HG02973 (cell line): ENCODE data around the gene MIR17HG.
"Not testable (repeated sequence)": the region's sequence is repeated elsewhere in the genome, so short reads cannot be mapped to it uniquely, and the experiment has no call there.

ENCODE experiments used
- ATAC-seq: cut with Tn5 transposase; IDR thresholded peaks from one replicate; pipeline ENCODE4 v1.9.1; 2021; ENCODE audit warnings: moderate library complexity; ENCODE audit not compliant: unreplicated experiment

MIR17HG gene

DNA sequence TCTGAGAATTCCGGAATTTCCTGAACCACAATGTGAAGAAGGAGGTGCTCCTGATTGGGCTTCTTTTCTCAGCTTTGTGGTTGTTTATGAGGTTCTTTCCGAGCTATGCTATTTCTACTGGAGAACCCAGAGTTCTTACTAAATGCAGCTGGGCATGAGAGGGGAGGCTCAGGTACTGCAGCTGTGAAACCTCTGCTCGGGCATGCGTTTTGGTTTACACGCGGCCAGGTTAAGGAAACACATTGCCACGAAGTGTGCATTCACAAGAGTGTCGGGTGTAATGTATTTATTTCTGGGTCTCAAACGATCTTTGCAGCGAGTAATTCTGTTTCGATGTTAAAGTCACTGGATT, 661 bp upstream of the MIR17HG start:
- ATAC-seq, result peak; percentile 23

DNA sequence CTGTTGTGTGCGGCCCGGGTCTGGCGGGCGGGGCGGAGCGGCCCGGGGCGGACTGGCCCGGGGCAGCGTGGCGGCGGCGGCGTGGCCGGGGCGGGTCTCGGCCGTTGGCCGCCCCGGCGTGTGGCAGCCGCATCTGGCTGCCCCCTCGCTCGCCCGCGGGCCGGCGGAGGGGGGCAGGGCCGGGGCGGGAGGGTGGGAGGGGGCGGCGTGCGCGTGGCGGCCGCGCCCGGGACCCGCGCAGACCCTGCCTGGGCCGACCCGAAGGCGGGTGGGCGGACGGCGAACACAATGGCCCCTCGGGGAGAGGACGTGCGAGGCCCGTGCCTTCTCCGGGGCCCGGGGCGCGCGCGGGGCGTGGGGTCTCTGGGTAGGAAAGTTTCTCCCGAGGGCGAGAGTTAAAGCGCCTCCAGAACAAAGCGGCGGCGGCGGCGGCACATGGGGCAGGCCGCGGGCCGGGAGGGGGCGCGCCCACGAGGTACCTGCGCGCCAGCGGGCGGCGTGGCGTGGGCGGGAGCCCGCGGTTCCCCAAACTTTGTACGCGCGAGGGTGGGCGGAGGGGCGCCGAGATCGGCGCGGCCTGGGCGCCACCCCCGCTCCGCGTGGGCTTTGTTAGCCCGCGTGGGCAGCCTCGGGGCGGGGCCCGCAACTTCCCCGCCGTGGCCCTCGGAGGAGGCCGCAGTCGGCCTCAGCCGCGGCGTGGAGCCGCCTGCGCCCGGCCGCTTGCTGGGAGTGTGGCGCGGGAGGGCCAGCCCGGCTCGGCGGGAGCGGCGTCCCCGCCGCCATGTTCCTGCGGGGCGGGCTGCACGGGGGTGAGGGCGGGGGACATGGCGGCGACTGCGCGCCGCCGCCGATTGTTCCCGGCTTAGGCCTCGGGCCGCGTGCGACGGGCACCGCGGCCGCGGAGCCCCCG, 764 bp downstream of the MIR17HG start:
- ATAC-seq, result peak; percentile 34

DNA sequence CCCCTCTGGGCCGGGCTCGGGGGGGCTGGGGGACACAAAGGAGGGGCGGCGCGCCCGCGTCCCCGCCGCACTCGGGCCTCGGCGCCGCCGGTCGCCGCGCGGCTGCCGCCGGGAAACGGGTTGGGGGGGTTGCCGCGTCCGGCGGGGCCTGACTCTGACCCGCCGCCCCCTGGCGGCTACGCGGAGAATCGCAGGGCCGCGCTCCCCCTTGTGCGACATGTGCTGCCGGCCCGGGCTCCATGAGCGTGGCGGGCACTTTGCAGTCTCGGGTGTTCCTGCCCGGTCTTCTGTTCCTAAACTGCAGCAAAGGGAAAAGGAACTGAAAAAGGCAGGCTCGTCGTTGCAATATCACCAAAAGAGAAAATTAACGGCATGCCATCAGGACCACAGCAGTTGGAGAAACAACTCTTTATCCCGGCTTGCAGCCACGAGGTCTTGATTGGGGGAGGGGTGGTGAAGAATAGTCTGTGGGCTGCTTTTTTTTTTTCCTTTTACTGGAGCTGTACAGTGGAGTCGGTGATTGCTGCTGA, 1.5 kb downstream of the MIR17HG start:
- peak; percentile 51 for ATAC-seq

DNA sequence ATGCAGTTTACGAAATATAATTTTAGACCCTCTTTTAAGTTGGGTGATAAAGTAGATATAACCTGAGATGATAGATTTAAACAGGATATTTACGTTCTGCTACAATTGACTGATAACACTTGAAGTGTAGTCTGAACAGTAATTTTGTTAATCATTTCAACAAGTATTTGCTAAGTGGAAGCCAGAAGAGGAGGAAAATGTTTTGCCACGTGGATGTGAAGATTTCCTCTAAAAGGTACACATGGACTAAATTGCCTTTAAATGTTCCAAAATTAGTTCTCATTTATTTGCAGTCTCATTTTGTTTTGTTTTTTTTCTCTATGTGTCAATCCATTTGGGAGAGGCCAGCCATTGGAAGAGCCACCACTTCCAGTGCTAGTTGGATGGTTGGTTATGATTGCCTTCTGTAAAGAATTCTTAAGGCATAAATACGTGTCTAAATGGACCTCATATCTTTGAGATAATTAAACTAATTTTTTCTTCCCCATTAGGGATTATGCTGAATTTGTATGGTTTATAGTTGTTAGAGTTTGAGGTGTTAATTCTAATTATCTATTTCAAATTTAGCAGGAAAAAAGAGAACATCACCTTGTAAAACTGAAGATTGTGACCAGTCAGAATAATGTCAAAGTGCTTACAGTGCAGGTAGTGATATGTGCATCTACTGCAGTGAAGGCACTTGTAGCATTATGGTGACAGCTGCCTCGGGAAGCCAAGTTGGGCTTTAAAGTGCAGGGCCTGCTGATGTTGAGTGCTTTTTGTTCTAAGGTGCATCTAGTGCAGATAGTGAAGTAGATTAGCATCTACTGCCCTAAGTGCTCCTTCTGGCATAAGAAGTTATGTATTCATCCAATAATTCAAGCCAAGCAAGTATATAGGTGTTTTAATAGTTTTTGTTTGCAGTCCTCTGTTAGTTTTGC, 2.8 kb downstream of the MIR17HG start:
- ATAC-seq, result no peak

DNA sequence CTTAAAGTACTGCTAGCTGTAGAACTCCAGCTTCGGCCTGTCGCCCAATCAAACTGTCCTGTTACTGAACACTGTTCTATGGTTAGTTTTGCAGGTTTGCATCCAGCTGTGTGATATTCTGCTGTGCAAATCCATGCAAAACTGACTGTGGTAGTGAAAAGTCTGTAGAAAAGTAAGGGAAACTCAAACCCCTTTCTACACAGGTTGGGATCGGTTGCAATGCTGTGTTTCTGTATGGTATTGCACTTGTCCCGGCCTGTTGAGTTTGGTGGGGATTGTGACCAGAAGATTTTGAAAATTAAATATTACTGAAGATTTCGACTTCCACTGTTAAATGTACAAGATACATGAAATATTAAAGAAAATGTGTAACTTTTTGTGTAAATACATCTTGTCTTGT, 3.6 kb downstream of the MIR17HG start:
- no peak for ATAC-seq

DNA sequence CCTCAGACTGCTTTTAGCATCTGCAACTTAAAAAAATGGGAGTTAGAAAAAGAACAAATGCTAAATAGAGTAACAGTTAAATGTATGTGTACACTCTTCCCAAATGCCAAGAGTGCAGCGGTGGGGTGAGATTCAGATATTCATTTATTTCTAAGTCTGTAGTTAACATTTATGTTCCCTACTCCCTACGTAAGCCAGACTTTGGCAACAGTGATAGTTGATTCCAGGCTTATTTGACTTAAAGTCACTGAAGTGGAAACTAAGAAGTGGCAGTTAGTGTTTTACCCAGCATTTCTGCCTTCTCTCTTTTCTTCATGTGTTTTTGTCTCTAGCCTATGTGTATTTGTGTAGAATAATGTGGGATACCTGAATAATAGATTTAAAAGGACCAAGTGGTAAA, 4.5 kb downstream of the MIR17HG start:
- ATAC-seq, result no peak

DNA sequence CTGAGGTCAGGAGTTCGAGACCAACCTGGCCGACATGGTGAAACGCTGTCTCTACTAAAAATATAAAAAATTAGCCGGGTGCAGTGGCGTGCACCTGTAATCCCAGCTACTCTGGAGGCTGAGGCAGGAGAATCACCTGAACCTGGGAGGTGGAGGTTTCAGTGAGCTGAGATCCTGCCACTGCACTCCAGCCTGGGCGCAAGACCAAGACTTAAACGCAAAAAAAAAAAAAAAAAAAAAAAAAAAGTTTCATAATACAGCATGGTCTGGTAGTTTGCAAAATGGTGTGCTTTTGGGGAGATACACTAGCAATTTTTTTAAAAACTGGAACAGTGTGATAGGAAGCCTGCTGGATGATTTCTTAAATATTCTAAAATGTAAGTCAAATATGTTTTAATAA, 5.4 kb downstream of the MIR17HG start:
- not testable (repeated sequence) for ATAC-seq

DNA sequence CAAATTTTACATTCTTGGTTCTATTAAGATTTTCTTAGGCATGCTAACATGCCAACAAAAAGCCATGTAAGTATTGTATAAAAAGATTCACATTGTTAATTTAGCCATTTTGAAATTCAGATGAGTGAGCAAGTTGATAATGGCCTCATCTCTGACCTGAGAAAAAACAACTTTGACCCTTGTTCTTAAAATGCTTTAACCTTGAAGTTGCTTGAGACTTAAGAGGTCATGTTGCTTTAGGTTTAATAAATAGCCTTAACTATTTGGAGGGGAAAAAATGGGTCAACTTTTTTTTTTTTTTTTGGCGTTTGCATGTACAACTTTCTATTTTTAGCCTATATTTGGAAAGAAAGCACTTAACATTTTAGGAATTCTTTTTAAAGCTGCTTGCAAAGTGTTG, 6.0 kb downstream of the MIR17HG start:
- ATAC-seq, result no peak

DNA sequence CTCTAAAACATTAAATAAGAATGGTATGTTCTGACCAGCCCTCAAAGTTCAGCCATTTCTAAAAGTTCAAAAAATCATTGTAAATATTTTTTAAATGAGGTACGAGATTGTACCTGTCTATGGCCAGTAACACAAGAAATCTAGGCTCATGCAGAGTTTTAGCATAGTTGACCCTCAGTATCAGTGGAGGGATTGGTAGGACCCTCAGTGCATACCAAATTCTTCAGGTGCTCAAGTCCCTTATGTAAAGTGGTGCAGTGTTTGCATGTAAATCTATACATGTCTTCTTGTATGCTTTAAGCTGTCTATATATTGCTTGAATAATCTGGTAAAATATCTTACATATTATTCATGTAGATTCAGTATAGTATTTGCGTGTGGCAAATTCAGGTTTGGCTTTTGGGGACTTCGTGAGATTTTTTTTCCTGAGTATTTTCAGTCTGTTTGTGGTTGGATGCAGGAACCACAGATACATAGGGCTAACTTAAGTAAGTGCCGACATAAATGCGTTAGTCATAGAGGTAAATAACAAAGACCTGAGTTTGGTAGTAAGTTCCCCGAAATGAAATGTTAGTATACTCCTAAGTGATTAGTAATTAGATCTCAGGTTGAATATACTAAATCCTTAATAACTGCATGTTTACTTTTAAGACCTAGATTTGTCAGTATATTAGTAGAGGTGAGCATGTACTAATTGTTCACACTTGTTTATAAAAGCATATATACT, 7.8 kb downstream of the MIR17HG start:
- ATAC-seq, result no peak

DNA sequence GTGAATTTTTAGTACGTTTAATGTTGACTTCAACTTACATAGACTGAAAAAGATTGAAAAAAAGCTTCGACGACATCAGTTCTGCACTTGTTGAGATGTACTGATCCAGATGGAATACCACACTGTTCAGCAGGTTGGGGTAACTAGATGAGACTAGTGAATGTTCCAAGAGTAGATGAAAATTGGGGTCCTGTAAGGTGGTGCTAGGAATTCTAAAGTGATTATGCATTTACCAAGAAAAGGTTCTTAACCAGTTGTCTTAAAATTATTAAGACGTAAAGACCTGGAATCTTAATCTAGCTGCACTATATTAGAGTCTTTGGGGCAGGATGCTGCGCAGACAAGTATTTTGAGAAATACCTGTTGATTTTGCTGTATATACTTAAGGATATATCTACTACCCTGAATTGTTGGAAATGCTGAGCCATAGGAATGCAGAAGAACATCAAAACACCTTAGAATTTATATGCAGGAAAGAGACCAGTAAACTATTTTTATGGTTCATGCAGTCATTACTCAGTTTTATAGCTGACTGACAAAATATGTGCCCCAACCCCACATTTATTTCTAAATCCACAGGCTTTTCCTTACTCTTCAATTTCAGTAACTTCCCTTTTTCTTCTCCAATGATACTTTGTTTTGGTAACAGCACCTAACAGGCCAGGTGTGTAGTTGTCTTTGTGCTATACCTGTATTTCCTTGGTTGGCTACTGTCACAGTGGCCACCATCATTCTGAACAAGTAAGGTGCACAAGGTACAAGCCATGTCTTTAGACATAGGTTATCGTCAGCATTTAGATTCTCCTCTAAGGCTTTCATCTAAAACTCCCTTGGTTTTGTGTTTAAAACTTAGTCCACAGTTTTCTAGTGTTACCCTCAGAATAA, 8.6 kb downstream of the MIR17HG start:
- ATAC-seq, result no peak

DNA sequence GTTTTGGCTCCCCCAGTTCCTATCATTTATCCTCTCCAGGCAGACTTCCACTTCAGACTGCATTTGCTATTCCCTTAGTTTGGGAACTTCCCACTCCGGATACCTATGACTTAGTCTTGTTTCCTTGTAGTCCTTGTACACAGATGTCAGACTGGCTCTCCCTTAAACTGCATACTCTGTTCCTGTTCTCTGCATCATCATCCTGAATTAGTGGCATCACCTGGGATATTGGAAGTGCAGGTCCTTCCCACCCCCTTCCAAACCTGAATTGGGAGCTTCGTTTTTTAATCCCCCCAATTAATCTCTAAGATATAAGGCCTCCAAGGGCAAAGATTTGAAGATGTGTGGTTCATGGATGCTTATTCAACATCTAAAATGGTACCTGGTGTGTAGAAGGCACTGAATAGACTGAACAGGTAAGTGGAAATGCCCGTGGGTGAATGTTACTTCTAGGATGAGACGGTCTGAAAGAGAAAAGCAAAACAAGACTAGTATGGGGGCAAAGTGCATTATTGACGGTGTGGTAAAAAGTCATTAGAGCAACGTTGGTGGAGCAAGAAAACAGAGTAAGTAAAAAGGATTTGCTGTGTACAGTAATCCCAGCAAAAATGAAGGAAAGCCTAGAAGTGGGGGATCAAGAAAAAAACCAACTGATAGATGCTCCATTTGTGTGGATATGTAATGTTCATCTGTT, 9.6 kb downstream of the MIR17HG start:
- ATAC-seq, result no peak

DNA sequence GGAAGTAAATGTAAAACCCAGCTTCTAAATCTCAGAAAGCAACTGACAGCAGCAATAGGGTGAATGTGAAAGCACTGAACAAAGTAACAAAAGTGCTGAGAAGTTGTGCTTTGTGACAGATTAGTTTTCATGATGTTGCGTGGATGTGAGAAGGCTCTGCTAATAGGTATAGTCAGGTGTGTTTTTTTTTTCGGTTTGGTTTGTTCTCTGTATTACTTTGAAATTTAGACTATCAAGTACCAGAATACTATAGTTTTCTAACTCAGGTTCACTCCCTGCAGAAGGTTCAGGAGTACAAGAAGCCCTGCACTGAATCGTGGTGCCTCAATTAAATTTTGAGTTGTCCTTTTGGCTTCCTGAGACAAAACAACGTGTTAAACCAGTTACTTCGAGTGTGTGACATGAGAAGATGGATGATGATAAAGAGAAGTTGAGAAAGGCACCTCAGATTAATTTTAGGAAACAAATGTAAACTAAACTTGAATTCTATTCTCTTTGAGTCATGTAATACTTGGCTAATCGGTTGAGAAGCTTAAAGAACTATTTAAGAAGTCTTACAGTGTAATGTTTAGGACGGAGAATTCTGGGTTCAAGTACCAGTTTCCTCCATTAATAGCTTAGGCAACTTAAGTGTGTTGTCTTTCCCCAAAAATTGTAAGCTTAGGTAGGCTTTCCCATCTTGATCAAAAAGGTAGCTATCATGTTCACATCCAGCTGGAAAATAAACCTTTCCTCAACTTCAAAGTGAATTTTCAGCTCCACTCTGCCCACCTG, 10.3 kb downstream of the MIR17HG start:
- no peak for ATAC-seq

DNA sequence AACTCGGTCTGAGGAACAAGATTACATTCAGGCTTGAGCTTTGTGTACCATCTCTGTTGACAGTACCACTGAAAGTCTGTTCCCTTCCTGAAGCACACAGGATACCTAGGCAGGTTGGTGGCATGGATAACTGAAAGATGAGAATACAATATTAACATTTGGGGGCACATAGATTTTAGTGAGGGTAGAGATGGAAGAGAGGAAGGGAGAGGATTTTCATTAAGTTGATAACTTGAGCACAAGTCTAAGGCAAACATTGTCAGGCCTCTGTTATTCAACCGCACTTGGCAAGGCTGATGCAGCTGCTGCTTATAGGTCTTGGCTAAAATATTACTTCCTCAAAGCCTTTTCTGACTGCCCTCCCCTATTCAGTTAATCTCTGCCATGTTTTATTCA, 10.9 kb downstream of the MIR17HG start:
- ATAC-seq, result no peak

DNA sequence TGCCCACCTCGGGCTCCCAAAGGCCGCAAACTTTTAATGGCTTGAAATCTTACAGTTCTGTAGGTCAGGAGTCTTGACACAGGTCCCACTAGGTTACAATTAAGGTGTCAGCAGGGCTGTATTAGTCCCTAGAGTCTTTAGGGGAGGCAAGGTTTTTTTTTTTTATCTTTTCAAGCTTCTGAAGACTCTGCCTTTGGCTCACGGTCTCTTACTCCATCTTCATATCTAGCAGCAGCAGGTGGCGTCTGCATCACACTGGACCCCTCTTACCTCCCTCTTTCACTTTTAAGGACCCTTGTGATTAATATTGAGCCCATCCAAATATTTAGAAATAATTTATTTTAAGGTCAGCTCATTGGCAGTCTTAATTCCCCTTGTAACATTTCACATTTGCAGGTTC, 11.6 kb downstream of the MIR17HG start:
- no peak for ATAC-seq

DNA sequence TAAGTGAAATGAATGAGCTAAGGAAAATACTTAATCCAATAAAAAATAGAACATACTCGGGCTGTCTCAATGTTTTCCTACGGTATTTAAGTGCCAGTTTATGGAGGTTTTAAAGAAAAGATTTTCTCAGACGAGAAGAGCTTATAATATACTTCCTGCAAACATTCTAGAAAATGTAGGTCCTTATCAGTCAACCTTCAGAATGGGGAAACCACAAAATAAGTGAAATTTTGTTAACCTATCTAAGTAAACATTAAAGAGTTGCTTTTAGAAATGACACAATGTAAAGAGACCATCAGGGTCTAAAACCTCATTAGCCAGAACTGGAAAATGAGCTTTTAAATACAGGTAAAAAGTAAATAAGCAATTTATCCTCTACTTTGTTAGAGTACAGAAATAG, 12.1 kb downstream of the MIR17HG start:
- ATAC-seq, result no peak

DNA sequence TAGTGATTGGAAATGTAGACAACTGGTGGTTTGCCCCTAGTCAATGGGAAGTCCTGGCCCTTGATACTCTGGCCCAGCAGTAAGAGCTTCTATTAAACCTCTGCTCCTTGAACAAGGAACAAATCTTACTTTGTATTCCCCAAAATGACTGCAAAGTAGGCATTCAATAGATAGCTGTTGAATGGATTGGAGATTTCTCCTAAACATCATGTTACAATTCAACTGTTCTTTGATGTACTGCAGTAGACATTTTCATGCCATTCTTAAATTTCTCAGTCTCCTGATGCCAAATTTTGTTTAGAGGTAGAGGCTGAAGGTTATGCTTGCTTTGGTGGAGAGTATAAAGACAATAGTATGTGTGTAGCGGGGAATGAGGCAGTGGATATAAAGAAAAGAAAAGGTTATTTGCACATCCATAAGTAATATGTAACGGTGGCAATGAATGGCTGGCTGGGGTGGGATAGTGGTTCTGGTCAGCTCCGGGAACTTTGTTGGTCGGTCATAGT, 12.8 kb downstream of the MIR17HG start:
- ATAC-seq, result no peak

DNA sequence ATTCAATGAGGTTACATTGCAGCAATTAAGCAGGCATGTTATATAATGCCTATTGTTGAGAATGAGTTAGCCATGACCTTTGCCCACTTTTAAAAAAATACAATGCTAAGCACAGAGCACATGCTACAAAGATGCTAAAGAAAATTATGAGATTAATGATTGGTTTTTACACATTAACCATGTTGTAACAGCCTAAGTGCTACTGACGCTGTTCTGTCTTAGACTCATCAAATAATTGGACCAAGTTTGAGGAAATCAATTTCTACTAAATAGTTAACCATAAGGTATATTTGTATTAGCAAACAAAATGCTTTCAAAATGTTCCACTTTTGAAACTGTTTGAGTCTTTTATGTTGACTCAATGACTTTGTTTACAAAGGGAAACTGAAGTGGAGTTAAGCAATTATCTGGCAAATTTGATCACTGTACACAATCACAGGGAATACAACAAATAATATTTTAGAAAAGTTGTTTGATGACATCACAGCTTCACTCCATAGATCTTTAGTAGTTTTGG, 14.3 kb downstream of the MIR17HG start:
- ATAC-seq, result no peak

DNA sequence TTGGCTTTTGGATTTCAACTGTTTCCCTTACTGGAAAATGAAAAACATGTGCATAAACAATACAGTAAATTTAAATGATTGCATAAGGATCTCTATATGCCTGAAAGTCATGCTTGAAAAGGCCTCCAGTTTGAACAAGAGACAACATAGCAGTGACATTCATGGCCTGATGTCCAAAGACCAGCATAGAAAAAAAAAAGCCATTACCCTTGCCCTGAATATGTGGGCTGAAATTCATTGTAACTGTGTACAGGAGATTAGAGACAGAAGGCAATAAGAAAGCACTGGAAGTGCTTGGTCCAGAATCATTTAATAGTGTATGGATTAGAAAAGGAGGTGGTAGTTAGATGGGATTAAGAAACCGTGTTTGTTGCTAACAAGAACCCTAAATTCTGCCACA, 15.4 kb downstream of the MIR17HG start:
- no peak for ATAC-seq
